Smooth muscle cell (in vitro differentiated cells): ENCODE data around the gene SLC5A2. TPM values are rescaled to one million over a fixed set of nuclear protein-coding genes. Genes with fewer than 3 reads are reported as not detected.
A peak's percentile ranks its signal among the peaks of the same experiment; 100 is the strongest.

Experiments
- DNase-seq: peaks from one replicate; lab custom pipeline; 2025; ENCODE audit not compliant: unreplicated experiment; lab: John Stamatoyannopoulos, UW
- H2AFZ ChIP-seq: fragments of 200-600 bp; sonication (generic); 2 replicates; pipeline ENCODE4 v1.6.0; 2016; ENCODE audit warnings: antibody characterized with exemption, low read depth, mild to moderate bottlenecking
- H3F3A ChIP-seq: fragments of 200-600 bp; sonication (generic); 2 replicates; pipeline ENCODE4 v1.6.0; 2017; ENCODE audit warnings: antibody characterized with exemption, low read depth
- H3K27ac ChIP-seq: fragments of 200-600 bp; sonication (generic); 2 replicates; pipeline ENCODE4 v1.5.1; 2016; ENCODE audit warnings: low read depth, mild to moderate bottlenecking
- H3K27me3 ChIP-seq: fragments of 200-600 bp; sonication (generic); 2 replicates; pipeline ENCODE4 v1.6.1; 2016; ENCODE audit warnings: low read depth, mild to moderate bottlenecking
- H3K36me3 ChIP-seq: fragments of 200-600 bp; sonication (generic); 2 replicates; pipeline ENCODE4 v1.5.1; 2016; ENCODE audit warnings: low read depth
- H3K4me1 ChIP-seq: fragments of 200-600 bp; sonication (generic); 2 replicates; pipeline ENCODE4 v1.5.1; 2016; ENCODE audit warnings: low read depth
- H3K4me2 ChIP-seq: fragments of 200-600 bp; sonication (generic); 2 replicates; pipeline ENCODE4 v1.6.0; 2016; ENCODE audit warnings: mild to moderate bottlenecking
- H3K4me3 ChIP-seq: fragments of 200-600 bp; sonication (generic); 2 replicates; pipeline ENCODE4 v1.5.1; 2016; ENCODE audit warnings: mild to moderate bottlenecking
- H3K79me2 ChIP-seq: fragments of 200-600 bp; sonication (generic); 2 replicates; pipeline ENCODE4 v1.6.0; 2016; ENCODE audit warnings: low read depth, mild to moderate bottlenecking
- H3K9ac ChIP-seq: fragments of 200-600 bp; sonication (generic); 2 replicates; pipeline ENCODE4 v1.6.0; 2016; ENCODE audit warnings: low read depth
- H3K9me3 ChIP-seq: fragments of 200-600 bp; sonication (generic); replicated peaks from 2 replicates; pipeline ENCODE4 v1.5.1; 2016; ENCODE audit warnings: low read depth
- H4K20me1 ChIP-seq: fragments of 200-600 bp; sonication (generic); 2 replicates; pipeline ENCODE4 v1.6.0; 2016; ENCODE audit warnings: low read depth
- CTCF ChIP-seq: fragments of 200-600 bp; sonication (generic); IDR thresholded peaks from 2 replicates; pipeline ENCODE4 v1.5.1; 2017; ENCODE audit warnings: borderline replicate concordance, mild to moderate bottlenecking, antibody characterized with exemption; ENCODE audit not compliant: insufficient read depth, poor library complexity, severe bottlenecking
- WGBS: methylation state at CpG from one replicate; pipeline ENCODE4 v1.1.7; 2016; ENCODE audit warnings: low lambda C conversion rate; 5-methylcytosine and 5-hydroxymethylcytosine counted together
- polyA plus RNA-seq: library from polyadenylated mRNA; unstranded; fragments of >200 nt; fragmentation: Nextera tagmentation; extraction: Ambion mirVana; gene quantifications from 2 replicates; pipeline ENCODE4 v1.2.1, GENCODE V29; 2016
- total RNA-seq: library from RNA; depleted of rRNA; stranded (reverse); fragments of >200 nt; gene quantifications from 2 replicates; pipeline ENCODE4 v1.2.3, GENCODE V29; 2014

The SLC5A2 gene
- total and polyA plus RNA-seq, 2 experiments from 2014 or later, result 5.1 TPM; not detected in 1

- Histone ChIP-seq H4K20me1 (no peaks in the 10 kb centered on the region), H3K36me3 (no peaks in the 10 kb centered on the region), H3K4me2 (no peak overlapping the region), H3K27me3 (peaks cover 46% of the 10 kb centered on the region), H3K4me3 (no peak overlapping the region), H3K27ac (no peak overlapping the region), H3K4me1 (no peaks in the 10 kb centered on the region), H3K79me2 (no peaks in the 10 kb centered on the region), H2AFZ (no peak overlapping the region), H3K9ac (no peak overlapping the region), H3K9me3 (no peaks in the 10 kb centered on the region), H3F3A (no peaks in the 10 kb centered on the region)
- no peak for DNase-seq
- WGBS, result 65% methylated on average over 2 of the region's 2 CpGs
- TF ChIP-seq CTCF, result no peak
Measured at GRCh38 chr16:31532120-31532519, 49.2 kb downstream of the SLC5A2 start.

GRCh38 chr16:31532896-31533295 lies 50.0 kb downstream of the SLC5A2 start:
- 80% methylated on average over 4 of the region's 4 CpGs for WGBS
- Histone ChIP-seq H3K27ac (no peak overlapping the region), H3K9ac (no peak overlapping the region), H3F3A (no peaks in the 10 kb centered on the region), H3K4me2 (no peak overlapping the region), H3K27me3 (peaks cover 42% of the 10 kb centered on the region), H3K79me2 (no peaks in the 10 kb centered on the region), H4K20me1 (no peaks in the 10 kb centered on the region), H2AFZ (no peak overlapping the region), H3K4me3 (no peak overlapping the region), H3K9me3 (no peaks in the 10 kb centered on the region), H3K36me3 (no peaks in the 10 kb centered on the region), H3K4me1 (no peaks in the 10 kb centered on the region)
- no peak for DNase-seq
- TF ChIP-seq CTCF, result no peak

- Histone ChIP-seq H3K79me2 (no peaks in the 10 kb centered on the region), H3K4me2 (no peak overlapping the region), H3K9me3 (no peaks in the 10 kb centered on the region), H3K4me1 (no peaks in the 10 kb centered on the region), H2AFZ (no peak overlapping the region), H4K20me1 (no peaks in the 10 kb centered on the region), H3K27ac (no peak overlapping the region), H3K4me3 (no peak overlapping the region), H3K36me3 (no peaks in the 10 kb centered on the region), H3F3A (no peaks in the 10 kb centered on the region), H3K9ac (no peak overlapping the region), H3K27me3 (peaks cover 14% of the 10 kb centered on the region)
- WGBS, result 80% methylated on average over 9 of the region's 9 CpGs
- TF ChIP-seq CTCF, result no peak
- no peak for DNase-seq
Measured at GRCh38 chr16:31535737-31536136, 52.8 kb downstream of the SLC5A2 start.

GRCh38 chr16:31536804-31537361 lies 54.0 kb downstream of the SLC5A2 start:
- Histone ChIP-seq H3K4me1 (no peaks in the 10 kb centered on the region), H3K9ac (no peak overlapping the region), H3K27me3 (peaks cover 4% of the 10 kb centered on the region), H3F3A (no peaks in the 10 kb centered on the region), H3K4me3 (no peak overlapping the region), H3K79me2 (no peaks in the 10 kb centered on the region), H4K20me1 (no peaks in the 10 kb centered on the region), H3K9me3 (no peaks in the 10 kb centered on the region), H3K27ac (no peak overlapping the region), H3K4me2 (no peak overlapping the region), H2AFZ (peak overlapping the region; percentile 24), H3K36me3 (no peaks in the 10 kb centered on the region)
- 86% methylated on average over 20 of the region's 21 CpGs for WGBS
- TF ChIP-seq CTCF, result no peak
- no peak for DNase-seq
